ENCODE data around the gene GALNT10.

The GALNT10 gene

DNA sequence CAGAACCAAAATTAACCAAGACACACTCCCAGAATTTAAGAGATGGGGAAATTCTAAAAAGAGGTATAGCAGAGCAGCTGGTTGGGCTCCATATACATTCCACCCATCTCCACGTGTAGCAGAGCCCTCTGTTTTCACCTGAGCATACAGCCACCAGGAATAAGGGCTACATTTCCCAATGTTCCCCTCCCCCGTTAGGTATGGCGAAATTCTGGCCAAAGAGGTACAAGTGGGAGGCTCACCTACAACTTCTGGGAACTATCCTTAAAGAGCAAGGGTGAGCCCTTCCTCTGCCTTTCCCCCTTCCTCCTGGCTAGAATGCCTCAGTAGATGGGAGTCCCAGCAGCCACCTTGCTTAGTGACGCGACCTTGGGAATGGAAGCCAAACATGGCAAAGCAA, 250.0 kb downstream of the GALNT10 start:
- TF ChIP-seq, protein P1, sequence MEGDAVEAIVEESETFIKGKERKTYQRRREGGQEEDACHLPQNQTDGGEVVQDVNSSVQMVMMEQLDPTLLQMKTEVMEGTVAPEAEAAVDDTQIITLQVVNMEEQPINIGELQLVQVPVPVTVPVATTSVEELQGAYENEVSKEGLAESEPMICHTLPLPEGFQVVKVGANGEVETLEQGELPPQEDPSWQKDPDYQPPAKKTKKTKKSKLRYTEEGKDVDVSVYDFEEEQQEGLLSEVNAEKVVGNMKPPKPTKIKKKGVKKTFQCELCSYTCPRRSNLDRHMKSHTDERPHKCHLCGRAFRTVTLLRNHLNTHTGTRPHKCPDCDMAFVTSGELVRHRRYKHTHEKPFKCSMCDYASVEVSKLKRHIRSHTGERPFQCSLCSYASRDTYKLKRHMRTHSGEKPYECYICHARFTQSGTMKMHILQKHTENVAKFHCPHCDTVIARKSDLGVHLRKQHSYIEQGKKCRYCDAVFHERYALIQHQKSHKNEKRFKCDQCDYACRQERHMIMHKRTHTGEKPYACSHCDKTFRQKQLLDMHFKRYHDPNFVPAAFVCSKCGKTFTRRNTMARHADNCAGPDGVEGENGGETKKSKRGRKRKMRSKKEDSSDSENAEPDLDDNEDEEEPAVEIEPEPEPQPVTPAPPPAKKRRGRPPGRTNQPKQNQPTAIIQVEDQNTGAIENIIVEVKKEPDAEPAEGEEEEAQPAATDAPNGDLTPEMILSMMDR (IDR thresholded peaks at IDR 0.05), result no peak
- no peak overlapping the region for H3K27ac ChIP-seq

DNA sequence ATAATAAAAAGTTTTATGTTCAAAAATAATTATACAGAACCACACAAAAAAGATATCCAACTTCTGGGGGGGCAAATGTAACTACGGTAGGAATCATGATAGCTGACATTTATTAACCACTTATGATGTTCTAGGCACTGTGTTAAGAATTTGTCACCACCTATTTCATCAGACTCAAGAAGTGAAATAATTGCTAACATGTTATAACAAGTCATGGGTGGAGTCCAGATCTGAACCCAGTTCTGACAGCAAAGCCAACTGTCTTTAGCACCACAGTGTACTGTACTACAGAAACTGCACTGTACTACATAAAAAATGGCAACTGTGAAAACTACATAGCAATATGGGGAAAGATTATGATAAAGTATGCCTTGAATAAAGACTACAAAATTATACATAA, 252.3 kb downstream of the GALNT10 start:
- H3K27ac ChIP-seq, result no peak overlapping the region

DNA sequence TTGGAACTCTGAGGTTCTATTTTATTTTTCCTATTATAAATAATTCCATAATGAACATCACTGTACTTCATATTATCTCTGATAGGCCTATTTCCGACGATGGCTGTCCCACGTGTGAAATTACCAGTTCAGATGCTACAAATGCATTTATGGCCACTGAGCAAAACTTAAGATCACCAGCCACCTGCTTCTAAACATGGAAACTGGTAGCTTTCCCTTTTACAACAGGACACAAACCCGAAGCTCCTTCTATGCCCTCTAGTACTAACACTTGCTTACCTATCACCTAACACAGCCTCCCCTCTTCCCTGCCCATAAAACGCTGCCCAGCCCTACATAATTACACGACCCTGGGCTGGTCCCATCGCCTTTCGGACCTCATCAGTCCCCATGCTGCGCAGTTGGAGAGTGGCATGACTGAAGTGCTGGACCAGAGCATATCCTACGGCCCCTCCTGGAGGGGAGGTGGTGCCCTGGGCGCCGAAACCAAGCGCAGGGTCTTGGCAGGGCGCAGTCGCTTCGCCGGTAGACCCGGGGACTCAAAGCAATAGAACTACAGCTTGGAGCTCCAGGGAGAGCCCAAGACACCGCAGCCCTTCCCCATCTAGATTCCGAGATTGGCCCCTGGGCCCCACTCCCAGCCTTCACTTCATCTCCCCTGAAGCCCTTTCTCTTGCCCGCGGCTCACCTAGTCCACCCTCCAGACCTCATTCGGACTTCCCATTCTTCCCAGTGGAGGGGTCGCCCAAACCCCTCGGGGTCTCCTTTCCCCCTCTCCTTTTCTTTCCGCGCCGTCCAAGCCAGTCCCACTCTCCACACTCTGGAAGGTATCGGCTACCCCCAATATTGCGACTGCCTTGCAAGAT, 254.3 kb downstream of the GALNT10 start:
- peak overlapping the region; percentile 46 for H3K27ac ChIP-seq
- TF ChIP-seq, protein P1 (IDR thresholded peaks at IDR 0.05), result no peak
- TF ChIP-seq ZFX (IDR thresholded peaks at IDR 0.05; ENCODE audit: borderline replicate concordance), result no peak

More for the DNA sequence above, 252.3 kb downstream of the GALNT10 start:
- TF ChIP-seq ZFX (IDR thresholded peaks at IDR 0.05; ENCODE audit: borderline replicate concordance), result no peak

DNA sequence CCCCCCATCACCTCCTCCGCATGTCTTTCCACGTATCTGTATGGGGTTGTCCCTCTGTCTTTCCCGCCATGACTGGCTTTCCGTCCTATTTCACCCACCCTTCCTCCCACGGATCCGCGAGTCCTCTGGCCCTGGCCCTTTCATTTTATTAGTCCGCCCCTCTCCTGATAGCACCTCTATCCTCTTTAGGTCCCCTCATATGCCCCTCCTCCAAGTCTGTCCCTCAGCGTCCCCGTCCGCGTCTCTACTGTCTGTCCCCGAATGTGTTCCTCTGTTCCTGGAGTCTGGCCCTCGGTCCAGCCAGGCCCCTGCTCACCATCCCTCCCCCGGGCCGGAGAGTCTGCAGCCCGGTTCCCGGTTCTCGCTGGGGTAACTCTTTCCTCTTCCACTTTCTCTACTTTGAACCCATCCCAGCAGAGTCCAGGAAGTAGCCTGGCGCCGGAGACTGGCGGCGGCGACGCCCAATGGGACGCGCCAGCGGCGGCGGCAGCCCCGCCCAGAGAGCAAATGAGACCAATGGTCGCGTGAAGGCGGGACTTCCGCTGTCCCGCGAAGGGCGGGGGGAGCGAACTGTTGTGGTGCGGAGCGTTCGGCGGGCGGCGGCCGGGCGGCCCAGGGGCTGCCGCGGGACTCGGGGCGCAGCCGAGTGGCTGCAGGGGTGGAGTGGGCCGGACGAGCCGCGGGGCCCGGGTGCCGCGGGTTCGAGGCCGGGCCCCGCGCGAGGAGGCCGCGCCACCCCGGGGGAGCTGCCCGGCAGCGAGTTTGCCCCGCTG, 255.1 kb downstream of the GALNT10 start, which contains the start of gene SAP30L:
SAP30L (plus strand) TSS at position 576 of the 773 bp plus-strand sequence. CDS start 608 bp downstream, outside the sequence.
- H3K27ac ChIP-seq, result peak within 1 kb of the TSS; percentile 46
- TF ChIP-seq, protein P1 (IDR thresholded peaks at IDR 0.05), result no peak
- no peak for TF ChIP-seq ZFX (IDR thresholded peaks at IDR 0.05; ENCODE audit: borderline replicate concordance)

DNA sequence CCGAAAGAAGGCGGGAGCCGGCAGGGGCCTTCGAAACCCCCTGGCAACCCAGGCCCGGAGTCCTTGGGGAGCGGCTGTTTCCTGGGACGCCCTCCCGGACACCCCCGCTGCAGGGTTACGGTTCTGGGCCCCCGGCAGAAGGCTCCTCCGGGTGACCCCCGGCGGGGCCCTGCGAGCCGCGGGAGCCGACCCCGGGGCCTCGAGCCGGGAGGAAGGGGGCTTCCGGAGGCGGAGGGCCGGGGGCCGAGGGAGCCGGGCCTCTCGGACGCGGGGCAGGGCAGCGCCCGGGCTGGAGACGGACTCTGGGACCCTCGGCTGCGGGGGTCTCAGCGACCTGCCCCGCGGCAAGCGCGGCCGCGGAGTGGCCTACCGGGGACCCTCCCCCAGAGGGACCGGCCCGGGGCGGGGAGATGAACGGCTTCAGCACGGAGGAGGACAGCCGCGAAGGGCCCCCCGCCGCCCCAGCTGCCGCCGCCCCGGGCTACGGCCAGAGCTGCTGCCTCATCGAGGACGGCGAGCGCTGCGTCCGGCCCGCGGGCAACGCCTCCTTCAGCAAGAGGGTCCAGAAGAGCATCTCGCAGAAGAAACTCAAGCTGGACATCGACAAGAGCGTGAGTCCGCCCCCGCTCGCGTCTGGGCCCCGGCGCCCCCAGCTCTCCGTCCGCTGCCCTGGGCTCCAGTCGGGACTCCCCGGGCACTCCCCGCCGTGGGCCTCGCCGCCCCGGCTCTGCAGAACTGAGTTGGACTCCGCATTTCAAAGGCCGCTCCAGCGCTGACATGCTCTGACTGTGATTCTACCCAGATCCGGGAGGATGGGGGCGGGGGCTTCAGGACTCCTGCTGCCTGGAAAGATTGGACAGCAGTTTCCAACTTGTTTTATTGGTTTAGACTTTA, 255.9 kb downstream of the GALNT10 start:
- peak overlapping the region; percentile 46 for H3K27ac ChIP-seq
- TF ChIP-seq, protein P1 (IDR thresholded peaks at IDR 0.05), result no peak
- no peak for TF ChIP-seq ZFX (IDR thresholded peaks at IDR 0.05; ENCODE audit: borderline replicate concordance)

DNA sequence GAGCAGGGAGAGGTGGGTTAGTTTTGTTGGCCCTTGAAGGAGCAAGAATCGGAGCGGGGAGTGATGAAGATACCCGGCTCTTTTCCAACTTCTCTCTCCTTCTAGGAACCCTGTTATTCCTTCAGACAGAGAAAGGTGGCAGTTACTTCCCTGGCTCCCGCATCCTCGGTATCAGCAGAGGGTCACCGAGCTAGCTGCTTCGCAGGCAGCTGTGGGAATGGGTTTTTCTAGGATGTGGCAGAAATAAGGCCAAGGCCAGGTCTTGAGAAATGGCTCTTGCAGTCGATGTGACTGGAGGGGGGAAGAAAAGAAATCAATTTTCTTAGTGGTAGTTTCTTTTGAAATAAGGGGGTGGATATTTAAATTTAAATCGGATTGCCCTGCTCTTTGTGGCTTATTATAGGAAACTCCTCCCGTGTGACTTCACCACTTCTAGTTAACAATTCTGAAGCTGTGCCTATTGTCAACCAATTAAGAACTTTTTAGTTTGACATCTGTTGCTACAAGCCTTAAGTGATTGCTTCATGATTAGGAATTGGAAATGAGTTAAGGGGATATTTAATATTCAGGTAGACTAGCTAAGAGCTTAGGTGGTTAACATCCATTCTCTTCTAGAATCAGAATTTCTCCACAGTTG, 256.7 kb downstream of the GALNT10 start:
- TF ChIP-seq ZFX (IDR thresholded peaks at IDR 0.05; ENCODE audit: borderline replicate concordance), result no peak
- TF ChIP-seq, protein P1 (IDR thresholded peaks at IDR 0.05), result no peak
- H3K27ac ChIP-seq, result peak overlapping the region; percentile 46; the same call in 1 of the 2 replicates
